OCI-LY1 (cell line): ENCODE measurements around the gene BPIFB3.

Source experiments
- CTCF ChIP-seq: fragments of 200-600 bp; sonication (generic), shearing (Covaris generic); IDR thresholded peaks from 2 replicates; pipeline ENCODE4 v1.5.1; 2017; ENCODE audit warnings: mild to moderate bottlenecking, antibody characterized with exemption, low read length, moderate library complexity, mixed read lengths
- EZH2 ChIP-seq: fragments of 200-600 bp; sonication (generic), shearing (Covaris generic); IDR thresholded peaks from 2 replicates; pipeline ENCODE4 v1.8.0; 2017; ENCODE audit warnings: borderline replicate concordance, mixed run types, mild to moderate bottlenecking, antibody characterized with exemption, low read length, moderate library complexity, mixed read lengths

- TF ChIP-seq CTCF (no peak), EZH2 (no peak)
Measured at GRCh38 chr20:33074675-33075074, 21.0 kb downstream of the BPIFB3 start.
